ENCODE results near the gene KCP. TPM values are rescaled to one million over a fixed set of nuclear protein-coding genes. Genes with fewer than 3 reads are reported as not detected.

KCP gene
- total RNA-seq, 3 donors from 2014 or later: 0.33 to 2.2 (median 0.88) TPM

DNA sequence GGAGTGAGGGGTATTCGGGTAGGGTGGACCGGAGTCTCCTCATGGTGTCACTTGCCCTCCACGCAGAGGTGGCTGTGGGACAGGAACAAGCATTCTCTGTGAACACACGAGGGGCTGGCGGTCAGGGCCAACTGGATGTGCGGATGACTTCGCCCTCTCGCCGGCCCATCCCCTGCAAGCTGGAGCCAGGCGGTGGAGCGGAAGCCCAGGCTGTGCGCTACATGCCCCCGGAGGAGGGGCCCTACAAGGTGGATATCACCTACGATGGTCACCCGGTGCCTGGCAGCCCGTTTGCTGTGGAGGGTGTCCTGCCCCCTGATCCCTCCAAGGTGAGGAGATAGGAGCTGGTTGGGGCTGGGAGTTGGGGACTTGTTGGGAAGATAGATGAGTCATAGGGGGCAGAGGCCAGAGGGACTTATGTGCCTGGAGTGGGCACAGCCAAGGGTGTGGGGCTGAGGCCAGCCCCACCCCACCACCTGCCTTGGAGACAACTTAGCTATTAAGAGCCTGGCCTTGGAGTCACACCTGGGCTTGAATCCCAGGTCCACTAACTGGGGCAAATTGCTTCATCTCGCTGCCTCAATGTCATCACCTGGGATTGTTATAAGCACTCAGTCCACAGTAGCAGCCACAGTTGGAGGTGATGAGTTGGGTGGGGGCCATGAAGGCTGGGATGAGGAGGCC is 66.4 kb downstream of the KCP start:
- Histone ChIP-seq H3K27me3 (no peaks in the 10 kb centered on the region), H3K9me3 (no peaks in the 10 kb centered on the region), H3K27ac (no peak overlapping the region), H3K36me3 (no peaks in the 10 kb centered on the region), H3K4me1 (no peaks in the 10 kb centered on the region), H3K4me3 (no peak overlapping the region)
- intact Hi-C loops (cut with DNase I; ENCODE audit: low total_unique reads): no loop called here
- no peak for TF ChIP-seq POLR2A (IDR thresholded peaks at IDR 0.05)
- no peak for TF ChIP-seq POLR2AphosphoS5 (IDR thresholded peaks at IDR 0.05)
- TF ChIP-seq, protein P1, sequence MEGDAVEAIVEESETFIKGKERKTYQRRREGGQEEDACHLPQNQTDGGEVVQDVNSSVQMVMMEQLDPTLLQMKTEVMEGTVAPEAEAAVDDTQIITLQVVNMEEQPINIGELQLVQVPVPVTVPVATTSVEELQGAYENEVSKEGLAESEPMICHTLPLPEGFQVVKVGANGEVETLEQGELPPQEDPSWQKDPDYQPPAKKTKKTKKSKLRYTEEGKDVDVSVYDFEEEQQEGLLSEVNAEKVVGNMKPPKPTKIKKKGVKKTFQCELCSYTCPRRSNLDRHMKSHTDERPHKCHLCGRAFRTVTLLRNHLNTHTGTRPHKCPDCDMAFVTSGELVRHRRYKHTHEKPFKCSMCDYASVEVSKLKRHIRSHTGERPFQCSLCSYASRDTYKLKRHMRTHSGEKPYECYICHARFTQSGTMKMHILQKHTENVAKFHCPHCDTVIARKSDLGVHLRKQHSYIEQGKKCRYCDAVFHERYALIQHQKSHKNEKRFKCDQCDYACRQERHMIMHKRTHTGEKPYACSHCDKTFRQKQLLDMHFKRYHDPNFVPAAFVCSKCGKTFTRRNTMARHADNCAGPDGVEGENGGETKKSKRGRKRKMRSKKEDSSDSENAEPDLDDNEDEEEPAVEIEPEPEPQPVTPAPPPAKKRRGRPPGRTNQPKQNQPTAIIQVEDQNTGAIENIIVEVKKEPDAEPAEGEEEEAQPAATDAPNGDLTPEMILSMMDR (IDR thresholded peaks at IDR 0.05): no peak
- DNase-seq (ENCODE audit: low spot score in 2 of 2): no peak

DNA sequence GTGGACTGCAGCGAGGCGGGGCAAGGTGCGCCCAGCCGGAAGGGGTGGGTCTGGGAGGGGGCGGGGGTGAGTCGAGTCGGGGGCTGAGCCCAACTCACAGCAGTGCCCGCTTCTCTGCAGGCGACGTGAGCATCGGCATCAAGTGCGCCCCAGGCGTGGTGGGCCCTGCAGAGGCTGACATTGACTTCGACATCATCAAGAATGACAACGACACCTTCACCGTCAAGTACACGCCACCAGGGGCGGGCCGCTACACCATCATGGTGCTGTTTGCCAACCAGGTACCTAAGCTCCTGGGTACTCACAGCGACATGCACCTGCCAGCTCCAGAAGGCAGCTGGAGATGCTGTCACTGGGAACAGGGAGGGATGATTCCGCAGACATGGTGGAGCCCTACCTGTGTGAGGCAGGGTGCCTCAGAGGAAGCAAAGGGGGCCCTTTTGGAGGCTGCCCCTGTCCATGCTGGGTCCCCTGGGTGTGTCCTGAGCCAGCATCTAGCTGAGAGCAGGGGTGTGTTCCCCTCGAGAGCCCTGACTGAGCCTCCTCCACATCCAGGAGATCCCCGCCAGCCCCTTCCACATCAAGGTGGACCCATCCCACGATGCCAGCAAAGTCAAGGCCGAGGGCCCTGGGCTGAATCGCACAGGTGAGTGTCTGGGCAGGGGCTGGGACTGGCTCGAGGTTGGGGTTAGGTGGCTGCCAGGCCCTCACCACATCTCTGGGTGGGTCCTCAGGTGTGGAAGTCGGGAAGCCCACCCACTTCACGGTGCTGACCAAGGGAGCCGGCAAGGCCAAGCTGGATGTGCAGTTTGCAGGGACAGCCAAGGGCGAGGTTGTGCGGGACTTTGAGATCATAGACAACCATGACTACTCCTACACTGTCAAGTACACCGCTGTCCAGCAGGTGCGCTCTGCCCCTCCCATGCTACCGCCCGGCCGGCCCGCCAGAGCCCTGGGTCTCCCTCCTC is 67.6 kb downstream of the KCP start:
- H3K4me1 ChIP-seq: no peaks in the 10 kb centered on the region
- no peaks in the 10 kb centered on the region for H3K36me3 ChIP-seq
- intact Hi-C loops (cut with DNase I; ENCODE audit: low total_unique reads): no loop called here
- TF ChIP-seq POLR2AphosphoS5 (IDR thresholded peaks at IDR 0.05) (no peak), POLR2A (IDR thresholded peaks at IDR 0.05) (no peak)
- TF ChIP-seq, protein P1 (IDR thresholded peaks at IDR 0.05): no peak
- H3K4me3 ChIP-seq: no peak overlapping the region
- H3K27ac ChIP-seq: no peak overlapping the region
- no peaks in the 10 kb centered on the region for H3K27me3 ChIP-seq
- DNase-seq (ENCODE audit: low spot score in 2 of 2): no peak
- no peaks in the 10 kb centered on the region for H3K9me3 ChIP-seq

DNA sequence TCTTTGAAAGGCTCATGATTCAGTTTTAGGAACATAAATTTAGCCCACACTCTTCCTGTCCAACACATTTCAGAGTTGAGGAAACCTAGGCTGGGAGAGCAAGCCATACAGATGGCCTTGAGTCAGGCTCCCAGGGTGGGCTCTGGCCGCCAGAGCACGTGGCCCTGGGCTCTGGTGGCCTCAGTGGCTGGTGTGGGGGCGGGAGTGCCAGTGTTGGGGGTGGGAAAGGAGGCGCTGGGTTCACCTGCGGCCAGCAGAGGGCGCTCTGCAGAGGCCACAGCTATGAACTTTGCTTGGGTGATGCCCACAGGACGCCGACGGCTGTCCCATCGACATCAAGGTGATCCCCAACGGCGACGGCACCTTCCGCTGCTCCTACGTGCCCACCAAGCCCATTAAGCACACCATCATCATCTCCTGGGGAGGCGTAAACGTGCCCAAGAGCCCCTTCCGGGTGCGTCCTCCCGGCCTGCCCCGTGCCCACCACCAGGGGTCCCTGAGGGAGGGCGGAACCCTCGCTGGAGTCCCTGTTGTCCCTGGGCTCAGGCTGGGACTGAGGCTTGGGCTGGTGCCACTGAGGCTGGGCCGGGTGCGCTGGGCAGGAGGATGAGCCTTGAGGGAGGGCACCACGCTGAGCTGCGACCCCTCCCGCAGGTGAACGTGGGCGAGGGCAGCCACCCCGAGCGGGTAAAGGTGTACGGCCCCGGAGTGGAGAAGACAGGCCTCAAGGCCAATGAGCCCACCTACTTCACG is 68.4 kb downstream of the KCP start:
- Histone ChIP-seq H3K9me3 (no peaks in the 10 kb centered on the region), H3K4me1 (no peaks in the 10 kb centered on the region), H3K4me3 (no peak overlapping the region), H3K27me3 (no peaks in the 10 kb centered on the region), H3K36me3 (no peaks in the 10 kb centered on the region), H3K27ac (no peak overlapping the region)
- TF ChIP-seq POLR2A (IDR thresholded peaks at IDR 0.05): no peak
- TF ChIP-seq, protein P1 (IDR thresholded peaks at IDR 0.05): peak in 1 of 3 donors; percentile 23
- TF ChIP-seq POLR2AphosphoS5 (IDR thresholded peaks at IDR 0.05): no peak
- DNase-seq (ENCODE audit: low spot score in 2 of 2): no peak
- intact Hi-C loops (cut with DNase I; ENCODE audit: low total_unique reads): no loop called here

DNA sequence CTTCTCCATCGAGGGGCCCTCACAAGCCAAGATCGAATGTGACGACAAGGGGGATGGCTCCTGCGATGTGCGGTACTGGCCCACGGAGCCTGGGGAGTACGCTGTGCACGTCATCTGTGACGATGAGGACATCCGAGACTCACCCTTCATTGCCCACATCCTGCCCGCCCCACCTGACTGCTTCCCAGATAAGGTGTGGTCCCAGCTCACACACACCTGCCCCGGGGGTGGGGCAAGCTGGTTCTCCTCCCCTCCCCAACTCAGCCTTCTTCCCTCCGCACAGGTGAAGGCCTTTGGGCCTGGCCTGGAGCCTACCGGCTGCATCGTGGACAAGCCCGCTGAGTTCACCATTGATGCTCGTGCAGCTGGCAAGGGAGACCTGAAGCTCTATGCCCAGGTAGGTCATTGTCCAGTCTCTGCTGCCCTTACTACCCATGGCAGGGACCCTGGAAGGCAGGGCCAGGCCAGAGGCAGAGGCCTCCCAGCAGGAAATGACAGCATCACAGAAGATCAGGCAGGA is 69.3 kb downstream of the KCP start:
- Histone ChIP-seq H3K4me3 (no peak overlapping the region), H3K9me3 (no peaks in the 10 kb centered on the region), H3K36me3 (no peaks in the 10 kb centered on the region), H3K4me1 (no peaks in the 10 kb centered on the region), H3K27me3 (no peaks in the 10 kb centered on the region), H3K27ac (no peak overlapping the region)
- intact Hi-C loops (cut with DNase I; ENCODE audit: low total_unique reads): no loop called here
- TF ChIP-seq POLR2AphosphoS5 (IDR thresholded peaks at IDR 0.05) (no peak), POLR2A (IDR thresholded peaks at IDR 0.05) (no peak)
- TF ChIP-seq, protein P1 (IDR thresholded peaks at IDR 0.05): no peak
- no peak for DNase-seq (ENCODE audit: low spot score in 2 of 2)

All from breast epithelium (tissue), 4 donors.